Inflammatory macrophage (primary cell): ENCODE data around the gene FBRSL1.

Source experiments
- DNase-seq, 2 donors: peaks; one replicate each; pipeline ENCODE4 v3.0.0-alpha.2; 2020 to 2022

Gene FBRSL1

GRCh38 chr12:132513458-132514135 is 23.6 kb downstream of the FBRSL1 start:
- DNase-seq, result no peak

GRCh38 chr12:132514216-132514820 is 24.4 kb downstream of the FBRSL1 start:
- no peak for DNase-seq

- DNase-seq, result no peak
Measured at GRCh38 chr12:132514838-132515237, 24.9 kb downstream of the FBRSL1 start.

- no peak for DNase-seq
Measured at GRCh38 chr12:132516095-132517012, 26.4 kb downstream of the FBRSL1 start.

- DNase-seq, result no peak
Measured at GRCh38 chr12:132517013-132517739, 27.2 kb downstream of the FBRSL1 start.

GRCh38 chr12:132517740-132518100 is 27.8 kb downstream of the FBRSL1 start:
- no peak for DNase-seq

GRCh38 chr12:132518354-132518992 is 28.5 kb downstream of the FBRSL1 start:
- DNase-seq, result no peak

GRCh38 chr12:132520421-132521199 is 30.7 kb downstream of the FBRSL1 start:
- no peak for DNase-seq

GRCh38 chr12:132521200-132521580 is 31.2 kb downstream of the FBRSL1 start:
- no peak for DNase-seq

- DNase-seq, result no peak
Measured at GRCh38 chr12:132521712-132522292, 31.9 kb downstream of the FBRSL1 start.

- no peak for DNase-seq
Measured at GRCh38 chr12:132522592-132523380, 32.8 kb downstream of the FBRSL1 start.

GRCh38 chr12:132523576-132524331 is 33.8 kb downstream of the FBRSL1 start:
- peak; percentile 54 to 64 for DNase-seq

- DNase-seq, result no peak
Measured at GRCh38 chr12:132524405-132524804, 34.5 kb downstream of the FBRSL1 start.

- DNase-seq, result no peak
Measured at GRCh38 chr12:132525011-132525832, 35.3 kb downstream of the FBRSL1 start.

- DNase-seq, result no peak
Measured at GRCh38 chr12:132525833-132526455, 36.0 kb downstream of the FBRSL1 start.

GRCh38 chr12:132527186-132527882 is 37.4 kb downstream of the FBRSL1 start:
- DNase-seq, result no peak

- no peak for DNase-seq
Measured at GRCh38 chr12:132527883-132528264, 37.9 kb downstream of the FBRSL1 start.
